Mesothelial cell of epicardium (in vitro differentiated cells): ENCODE measurements around the gene SOX11. TPM values are rescaled to one million over a fixed set of nuclear protein-coding genes. Genes with fewer than 3 reads are reported as not detected.

ENCODE experiments used
- DNase-seq, 2 experiments: peaks; one replicate each; pipeline ENCODE4 v3.0.0; 2021; ENCODE audit warnings: low spot score in 2 of 2; ENCODE audit not compliant: unreplicated experiment in 2 of 2
- H3K27ac Mint-ChIP-seq: 2 replicates; pipeline ENCODE4 v1.8.0; 2021; ENCODE audit warnings: mixed read lengths
- H3K27me3 Mint-ChIP-seq: 2 replicates; pipeline ENCODE4 v1.8.0; 2021; ENCODE audit warnings: low read depth, mixed read lengths
- H3K36me3 Mint-ChIP-seq: 2 replicates; pipeline ENCODE4 v1.8.0; 2021; ENCODE audit warnings: mixed read lengths
- H3K4me1 Mint-ChIP-seq: 2 replicates; pipeline ENCODE4 v1.8.0; 2021; ENCODE audit warnings: mixed read lengths
- H3K4me3 Mint-ChIP-seq: 2 replicates; pipeline ENCODE4 v1.8.0; 2021; ENCODE audit warnings: mild to moderate bottlenecking, moderate library complexity, mixed read lengths
- H3K9me3 Mint-ChIP-seq: 2 replicates; pipeline ENCODE4 v1.8.0; 2021; ENCODE audit warnings: mixed read lengths
- total RNA-seq: library from RNA; stranded (reverse); gene quantifications from 3 replicates; pipeline ENCODE4 v1.2.1, GENCODE V29; 2021
- TF ChIP-seq, protein P1 (sequence below): fragments of 200-600 bp; sonication (generic); IDR thresholded peaks from one replicate; pipeline ENCODE4 v1.5.0; 2021; ENCODE audit warnings: antibody characterized with exemption; ENCODE audit not compliant: unreplicated experiment

Gene SOX11
- total RNA-seq, 1 donor from 2014 or later = 46.2 TPM

DNA sequence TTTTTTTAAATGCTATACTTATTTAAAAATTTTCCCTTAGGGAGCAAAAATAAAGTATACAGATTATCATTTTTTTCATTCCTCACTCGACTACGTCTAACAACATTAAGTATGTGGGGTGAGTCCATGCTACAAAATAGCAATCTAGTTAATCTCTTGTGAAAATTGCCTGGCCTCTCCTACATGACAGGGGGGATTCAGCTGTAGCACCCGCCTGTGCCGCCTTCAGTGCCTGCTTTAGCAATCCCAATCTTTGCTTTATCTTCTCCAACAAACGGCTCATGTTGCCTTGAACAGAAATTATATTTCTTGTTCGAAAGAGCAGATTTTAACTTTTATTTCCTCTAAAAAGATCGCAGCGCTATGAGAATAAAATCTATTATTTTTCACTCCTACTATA lies 2.4 kb upstream of the SOX11 start:
- H3K36me3 Mint-ChIP-seq = no peaks in the 10 kb centered on the region
- peaks cover 2% of the 10 kb centered on the region for H3K27me3 Mint-ChIP-seq
- no peak for DNase-seq
- H3K4me1 Mint-ChIP-seq = peaks cover 26% of the 10 kb centered on the region
- TF ChIP-seq, protein P1, sequence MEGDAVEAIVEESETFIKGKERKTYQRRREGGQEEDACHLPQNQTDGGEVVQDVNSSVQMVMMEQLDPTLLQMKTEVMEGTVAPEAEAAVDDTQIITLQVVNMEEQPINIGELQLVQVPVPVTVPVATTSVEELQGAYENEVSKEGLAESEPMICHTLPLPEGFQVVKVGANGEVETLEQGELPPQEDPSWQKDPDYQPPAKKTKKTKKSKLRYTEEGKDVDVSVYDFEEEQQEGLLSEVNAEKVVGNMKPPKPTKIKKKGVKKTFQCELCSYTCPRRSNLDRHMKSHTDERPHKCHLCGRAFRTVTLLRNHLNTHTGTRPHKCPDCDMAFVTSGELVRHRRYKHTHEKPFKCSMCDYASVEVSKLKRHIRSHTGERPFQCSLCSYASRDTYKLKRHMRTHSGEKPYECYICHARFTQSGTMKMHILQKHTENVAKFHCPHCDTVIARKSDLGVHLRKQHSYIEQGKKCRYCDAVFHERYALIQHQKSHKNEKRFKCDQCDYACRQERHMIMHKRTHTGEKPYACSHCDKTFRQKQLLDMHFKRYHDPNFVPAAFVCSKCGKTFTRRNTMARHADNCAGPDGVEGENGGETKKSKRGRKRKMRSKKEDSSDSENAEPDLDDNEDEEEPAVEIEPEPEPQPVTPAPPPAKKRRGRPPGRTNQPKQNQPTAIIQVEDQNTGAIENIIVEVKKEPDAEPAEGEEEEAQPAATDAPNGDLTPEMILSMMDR = no peak
- H3K27ac Mint-ChIP-seq = peak overlapping the region; percentile 96
- H3K4me3 Mint-ChIP-seq = peak overlapping the region; percentile 89
- no peaks in the 10 kb centered on the region for H3K9me3 Mint-ChIP-seq

DNA sequence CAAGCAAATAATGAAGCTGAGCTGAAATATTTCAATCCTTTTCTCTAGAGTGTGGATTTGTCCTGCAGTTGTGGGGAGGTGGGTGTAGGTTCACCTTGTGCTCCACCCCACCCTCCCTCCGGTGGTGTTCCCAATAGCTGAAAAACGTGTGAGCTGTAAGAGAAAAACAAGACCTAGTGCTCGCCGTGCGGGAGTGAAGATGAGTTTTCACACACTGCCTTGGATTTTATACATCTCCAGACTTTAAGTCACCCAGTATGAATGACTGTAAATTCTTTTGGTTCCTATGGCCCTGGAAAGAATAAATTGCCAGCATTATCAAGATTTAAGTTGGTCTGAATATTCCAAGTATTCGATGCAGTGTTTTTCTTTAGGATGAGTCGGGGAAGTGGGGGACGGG lies 1.9 kb upstream of the SOX11 start:
- no peak for DNase-seq
- Mint-ChIP-seq H3K4me3 (peak overlapping the region; percentile 89), H3K4me1 (peaks cover 31% of the 10 kb centered on the region), H3K27me3 (no peaks in the 10 kb centered on the region), H3K27ac (peak overlapping the region; percentile 96), H3K36me3 (no peaks in the 10 kb centered on the region), H3K9me3 (no peaks in the 10 kb centered on the region)
- TF ChIP-seq, protein P1 = no peak

GRCh38 chr2:5690718-5691220 lies 1.4 kb upstream of the SOX11 start:
- TF ChIP-seq, protein P1 = no peak

GRCh38 chr2:5691221-5691984 lies 781 bp upstream of the SOX11 start:
- Mint-ChIP-seq H3K4me1 (peaks cover 37% of the 10 kb centered on the region), H3K27ac (peak overlapping the region; percentile 96), H3K36me3 (no peaks in the 10 kb centered on the region), H3K9me3 (no peaks in the 10 kb centered on the region), H3K4me3 (peak overlapping the region; percentile 89), H3K27me3 (no peaks in the 10 kb centered on the region)
- TF ChIP-seq, protein P1 = no peak
- DNase-seq = peak; percentile 70 to 74

More at GRCh38 chr2:5690718-5691220, 1.4 kb upstream of the SOX11 start:
- no peaks in the 10 kb centered on the region for H3K36me3 Mint-ChIP-seq
- no peaks in the 10 kb centered on the region for H3K27me3 Mint-ChIP-seq
- DNase-seq = no peak
- peaks cover 34% of the 10 kb centered on the region for H3K4me1 Mint-ChIP-seq
- H3K27ac Mint-ChIP-seq = peak overlapping the region; percentile 96
- H3K4me3 Mint-ChIP-seq = peak overlapping the region; percentile 89
- no peaks in the 10 kb centered on the region for H3K9me3 Mint-ChIP-seq

DNA sequence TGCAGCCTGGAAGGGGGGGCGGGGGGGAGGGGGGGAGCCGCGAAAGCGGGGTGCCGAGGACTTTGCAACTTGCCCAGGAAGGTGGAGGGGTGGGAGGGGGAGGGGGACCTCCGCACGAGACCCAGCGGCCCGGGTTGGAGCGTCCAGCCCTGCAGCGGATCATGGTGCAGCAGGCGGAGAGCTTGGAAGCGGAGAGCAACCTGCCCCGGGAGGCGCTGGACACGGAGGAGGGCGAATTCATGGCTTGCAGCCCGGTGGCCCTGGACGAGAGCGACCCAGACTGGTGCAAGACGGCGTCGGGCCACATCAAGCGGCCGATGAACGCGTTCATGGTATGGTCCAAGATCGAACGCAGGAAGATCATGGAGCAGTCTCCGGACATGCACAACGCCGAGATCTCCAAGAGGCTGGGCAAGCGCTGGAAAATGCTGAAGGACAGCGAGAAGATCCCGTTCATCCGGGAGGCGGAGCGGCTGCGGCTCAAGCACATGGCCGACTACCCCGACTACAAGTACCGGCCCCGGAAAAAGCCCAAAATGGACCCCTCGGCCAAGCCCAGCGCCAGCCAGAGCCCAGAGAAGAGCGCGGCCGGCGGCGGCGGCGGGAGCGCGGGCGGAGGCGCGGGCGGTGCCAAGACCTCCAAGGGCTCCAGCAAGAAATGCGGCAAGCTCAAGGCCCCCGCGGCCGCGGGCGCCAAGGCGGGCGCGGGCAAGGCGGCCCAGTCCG lies 540 bp downstream of the SOX11 start:
- Mint-ChIP-seq H3K27ac (peak overlapping the region; percentile 95), H3K27me3 (no peaks in the 10 kb centered on the region), H3K9me3 (no peaks in the 10 kb centered on the region), H3K4me3 (peak overlapping the region; percentile 86), H3K36me3 (no peaks in the 10 kb centered on the region), H3K4me1 (peaks cover 37% of the 10 kb centered on the region)
- peak in 1 of 2 experiments; percentile 68 for DNase-seq
- TF ChIP-seq, protein P1 = no peak
